HL-60 (cell line): Measurements from ENCODE around the gene AXL.

Experiments used
- DNase-seq, 2 experiments: peaks; one replicate each; pipeline ENCODE4 v3.0.0-alpha.2; 2010 to 2020; ENCODE audit warnings: low read depth in 1 of 2, low spot score in 1 of 2
- H3K27ac ChIP-seq: fragments of 250-450 bp; sonication (Bioruptor Pico); replicated peaks from 2 replicates; pipeline ENCODE4 v1.5.1; 2020; ENCODE audit warnings: mild to moderate bottlenecking, moderate library complexity
- H3K27me3 ChIP-seq: fragments of 250-450 bp; sonication (Bioruptor Pico); 2 replicates; pipeline ENCODE4 v1.5.1; 2021; ENCODE audit warnings: mild to moderate bottlenecking, moderate library complexity; ENCODE audit not compliant: insufficient read depth, poor library complexity, severe bottlenecking
- H3K4me3 ChIP-seq: replicated peaks from 2 replicates; pipeline ENCODE4 v1.5.1; 2011; ENCODE audit warnings: mild to moderate bottlenecking, control low read depth, low read length; ENCODE audit not compliant: insufficient read depth
- GABPA ChIP-seq: IDR thresholded peaks from 2 replicates; pipeline ENCODE4 v1.6.1; 2012; ENCODE audit warnings: low read depth
- POLR2AphosphoS5 ChIP-seq: IDR thresholded peaks from 2 replicates; pipeline ENCODE4 v1.6.1; 2012; ENCODE audit warnings: low read depth
- SPI1 ChIP-seq: IDR thresholded peaks from 2 replicates; pipeline ENCODE4 v1.6.1; 2012; ENCODE audit warnings: low read depth, mild to moderate bottlenecking, borderline replicate concordance
- long read RNA-seq: library from polyadenylated mRNA; unstranded; transcript quantifications from one replicate; pipeline ENCODE4 v2.0.0, GENCODE V29; 2020
- TF ChIP-seq, protein P1 (sequence below): IDR thresholded peaks from one replicate; pipeline ENCODE4 v1.5.1; 2011; ENCODE audit warnings: low read length, control low read depth, inconsistent platforms; ENCODE audit not compliant: insufficient read depth
- TF ChIP-seq, protein P2 (sequence below): IDR thresholded peaks from 2 replicates; pipeline ENCODE4 v1.6.1; 2012; ENCODE audit warnings: low read depth; ENCODE audit not compliant: insufficient replicate concordance

AXL gene
- long read RNA-seq: 0 reads

DNA sequence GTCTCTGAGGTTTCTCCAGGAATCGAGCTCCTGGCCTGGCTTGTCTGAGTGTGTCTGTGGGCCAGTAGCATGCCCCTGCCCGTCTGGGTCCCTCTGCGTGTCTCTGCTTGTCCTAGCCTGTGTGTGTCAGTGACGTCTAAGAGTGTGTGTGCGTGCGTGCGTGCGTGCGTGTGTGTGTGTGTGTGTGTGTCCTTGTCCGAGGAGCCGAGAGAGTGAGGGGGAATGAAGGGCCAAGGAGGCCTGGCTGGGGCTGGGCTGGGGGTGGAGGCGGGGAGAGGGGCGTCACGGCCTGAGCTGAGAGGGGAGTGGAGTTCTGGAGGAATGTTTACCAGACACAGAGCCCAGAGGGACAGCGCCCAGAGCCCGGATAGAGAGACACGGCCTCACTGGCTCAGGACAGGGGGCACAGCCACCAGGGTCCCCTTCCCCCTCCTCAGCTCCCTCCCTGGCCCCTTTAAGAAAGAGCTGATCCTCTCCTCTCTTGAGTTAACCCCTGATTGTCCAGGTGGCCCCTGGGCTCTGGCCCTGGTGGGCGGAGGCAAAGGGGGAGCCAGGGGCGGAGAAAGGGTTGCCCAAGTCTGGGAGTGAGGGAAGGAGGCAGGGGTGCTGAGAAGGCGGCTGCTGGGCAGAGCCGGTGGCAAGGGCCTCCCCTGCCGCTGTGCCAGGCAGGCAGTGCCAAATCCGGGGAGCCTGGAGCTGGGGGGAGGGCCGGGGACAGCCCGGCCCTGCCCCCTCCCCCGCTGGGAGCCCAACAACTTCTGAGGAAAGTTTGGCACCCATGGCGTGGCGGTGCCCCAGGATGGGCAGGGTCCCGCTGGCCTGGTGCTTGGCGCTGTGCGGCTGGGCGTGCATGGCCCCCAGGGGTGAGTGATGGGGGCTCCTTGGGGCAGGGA is at the start of gene AXL:
TSS of gene AXL (plus strand) at position 609 of the 893 bp plus-strand sequence. CDS start at position 779, 170 bp downstream.
- TF ChIP-seq POLR2AphosphoS5 (no peak), SPI1 (no peak), GABPA (no peak)
- TF ChIP-seq, protein P1, sequence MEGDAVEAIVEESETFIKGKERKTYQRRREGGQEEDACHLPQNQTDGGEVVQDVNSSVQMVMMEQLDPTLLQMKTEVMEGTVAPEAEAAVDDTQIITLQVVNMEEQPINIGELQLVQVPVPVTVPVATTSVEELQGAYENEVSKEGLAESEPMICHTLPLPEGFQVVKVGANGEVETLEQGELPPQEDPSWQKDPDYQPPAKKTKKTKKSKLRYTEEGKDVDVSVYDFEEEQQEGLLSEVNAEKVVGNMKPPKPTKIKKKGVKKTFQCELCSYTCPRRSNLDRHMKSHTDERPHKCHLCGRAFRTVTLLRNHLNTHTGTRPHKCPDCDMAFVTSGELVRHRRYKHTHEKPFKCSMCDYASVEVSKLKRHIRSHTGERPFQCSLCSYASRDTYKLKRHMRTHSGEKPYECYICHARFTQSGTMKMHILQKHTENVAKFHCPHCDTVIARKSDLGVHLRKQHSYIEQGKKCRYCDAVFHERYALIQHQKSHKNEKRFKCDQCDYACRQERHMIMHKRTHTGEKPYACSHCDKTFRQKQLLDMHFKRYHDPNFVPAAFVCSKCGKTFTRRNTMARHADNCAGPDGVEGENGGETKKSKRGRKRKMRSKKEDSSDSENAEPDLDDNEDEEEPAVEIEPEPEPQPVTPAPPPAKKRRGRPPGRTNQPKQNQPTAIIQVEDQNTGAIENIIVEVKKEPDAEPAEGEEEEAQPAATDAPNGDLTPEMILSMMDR: no peak
- TF ChIP-seq, protein P2, sequence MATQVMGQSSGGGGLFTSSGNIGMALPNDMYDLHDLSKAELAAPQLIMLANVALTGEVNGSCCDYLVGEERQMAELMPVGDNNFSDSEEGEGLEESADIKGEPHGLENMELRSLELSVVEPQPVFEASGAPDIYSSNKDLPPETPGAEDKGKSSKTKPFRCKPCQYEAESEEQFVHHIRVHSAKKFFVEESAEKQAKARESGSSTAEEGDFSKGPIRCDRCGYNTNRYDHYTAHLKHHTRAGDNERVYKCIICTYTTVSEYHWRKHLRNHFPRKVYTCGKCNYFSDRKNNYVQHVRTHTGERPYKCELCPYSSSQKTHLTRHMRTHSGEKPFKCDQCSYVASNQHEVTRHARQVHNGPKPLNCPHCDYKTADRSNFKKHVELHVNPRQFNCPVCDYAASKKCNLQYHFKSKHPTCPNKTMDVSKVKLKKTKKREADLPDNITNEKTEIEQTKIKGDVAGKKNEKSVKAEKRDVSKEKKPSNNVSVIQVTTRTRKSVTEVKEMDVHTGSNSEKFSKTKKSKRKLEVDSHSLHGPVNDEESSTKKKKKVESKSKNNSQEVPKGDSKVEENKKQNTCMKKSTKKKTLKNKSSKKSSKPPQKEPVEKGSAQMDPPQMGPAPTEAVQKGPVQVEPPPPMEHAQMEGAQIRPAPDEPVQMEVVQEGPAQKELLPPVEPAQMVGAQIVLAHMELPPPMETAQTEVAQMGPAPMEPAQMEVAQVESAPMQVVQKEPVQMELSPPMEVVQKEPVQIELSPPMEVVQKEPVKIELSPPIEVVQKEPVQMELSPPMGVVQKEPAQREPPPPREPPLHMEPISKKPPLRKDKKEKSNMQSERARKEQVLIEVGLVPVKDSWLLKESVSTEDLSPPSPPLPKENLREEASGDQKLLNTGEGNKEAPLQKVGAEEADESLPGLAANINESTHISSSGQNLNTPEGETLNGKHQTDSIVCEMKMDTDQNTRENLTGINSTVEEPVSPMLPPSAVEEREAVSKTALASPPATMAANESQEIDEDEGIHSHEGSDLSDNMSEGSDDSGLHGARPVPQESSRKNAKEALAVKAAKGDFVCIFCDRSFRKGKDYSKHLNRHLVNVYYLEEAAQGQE: no peak
- Histone ChIP-seq H3K27me3 (peaks cover 28% of the 10 kb centered on the region), H3K27ac (no peak within 1 kb of the TSS), H3K4me3 (no peak within 1 kb of the TSS)
- DNase-seq: no peak

DNA sequence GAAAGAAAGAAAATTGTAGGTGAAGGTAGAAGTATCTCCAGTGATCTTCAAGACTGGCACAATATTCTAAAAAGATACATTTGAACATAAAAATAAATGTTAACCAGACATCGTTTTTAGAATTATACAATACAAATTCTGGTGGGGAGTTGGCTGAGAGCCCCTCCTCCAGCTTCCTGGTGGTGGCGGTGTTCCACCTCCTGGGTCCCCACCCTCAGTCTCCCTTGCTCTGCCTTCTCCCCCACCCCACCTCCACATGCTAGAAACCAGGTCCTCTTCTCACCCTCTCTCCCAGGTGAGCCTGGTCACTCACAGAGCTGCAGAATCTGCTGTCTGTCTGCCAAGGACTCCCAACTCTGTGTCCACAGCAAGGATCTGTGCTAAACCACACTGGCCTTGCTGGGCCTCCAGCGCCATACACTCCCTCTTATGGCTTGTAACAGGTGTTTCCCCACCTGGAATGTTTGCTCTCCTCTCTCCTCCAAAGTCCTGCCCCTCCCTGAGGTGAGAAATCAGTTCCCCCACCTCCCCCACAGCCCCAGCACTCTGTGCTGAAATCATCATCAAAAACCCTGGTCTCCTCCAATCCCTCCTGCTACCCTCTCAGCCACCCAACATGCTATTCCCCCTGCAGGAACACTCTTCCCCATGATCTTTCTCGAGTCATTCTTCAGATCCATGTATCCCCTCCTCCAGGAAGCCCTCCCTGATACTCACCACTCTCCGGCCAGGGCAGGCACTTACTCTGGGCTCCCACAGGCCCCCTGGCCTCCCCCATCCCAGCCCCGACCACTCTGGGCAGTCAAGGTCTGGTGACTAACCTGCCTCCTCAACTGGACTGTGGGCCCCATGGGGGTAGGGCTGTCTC is 46.5 kb upstream of the AXL start:
- no peak for DNase-seq
- no peak for TF ChIP-seq SPI1
- no peak for TF ChIP-seq POLR2AphosphoS5
- TF ChIP-seq, protein P1: no peak
- Histone ChIP-seq H3K27ac (no peak overlapping the region), H3K27me3 (no peaks in the 10 kb centered on the region), H3K4me3 (no peak overlapping the region)

DNA sequence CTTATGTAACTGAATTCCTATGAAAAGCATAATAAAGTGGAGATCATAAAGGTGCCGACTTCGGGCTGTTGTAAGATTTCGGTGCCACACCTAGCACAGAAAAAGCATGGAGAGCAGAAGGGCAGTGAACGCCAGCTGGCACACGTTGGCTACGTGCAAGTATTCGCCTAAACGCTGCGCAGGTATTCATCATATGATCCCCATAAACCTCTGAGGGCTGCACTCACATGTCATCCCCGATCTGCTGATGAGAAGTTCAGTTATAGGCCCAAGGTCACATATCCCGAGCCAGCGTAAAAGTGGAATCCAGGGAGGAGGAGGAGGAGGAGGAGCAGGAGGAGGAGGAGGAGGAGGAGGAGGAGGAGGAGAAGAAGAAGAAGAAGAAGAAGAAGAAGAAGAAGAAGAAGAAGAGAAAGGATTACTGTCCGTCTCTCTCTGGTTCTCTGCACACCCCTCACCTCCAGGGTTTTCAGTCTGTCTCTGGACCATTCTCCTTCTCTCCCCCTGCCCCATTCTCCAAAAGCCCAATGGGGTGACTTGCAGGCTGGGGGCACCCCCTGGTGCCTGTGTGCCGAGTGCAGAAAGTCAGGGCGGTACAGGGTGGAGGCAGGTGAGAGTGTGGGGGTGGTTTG is 44.6 kb upstream of the AXL start:
- no peak overlapping the region for H3K4me3 ChIP-seq
- DNase-seq: no peak
- H3K27ac ChIP-seq: no peak overlapping the region
- H3K27me3 ChIP-seq: no peaks in the 10 kb centered on the region
- TF ChIP-seq, protein P2: no peak
- TF ChIP-seq, protein P1: no peak
- TF ChIP-seq POLR2AphosphoS5 (no peak), GABPA (no peak), SPI1 (no peak)
